ENCODE measurements around the gene UNC5B. TPM values are rescaled to one million over a fixed set of nuclear protein-coding genes. Genes with fewer than 3 reads are reported as not detected.

Gene UNC5B
- total RNA-seq, 1 experiment from 2014 or later, result 0.07 TPM

DNA sequence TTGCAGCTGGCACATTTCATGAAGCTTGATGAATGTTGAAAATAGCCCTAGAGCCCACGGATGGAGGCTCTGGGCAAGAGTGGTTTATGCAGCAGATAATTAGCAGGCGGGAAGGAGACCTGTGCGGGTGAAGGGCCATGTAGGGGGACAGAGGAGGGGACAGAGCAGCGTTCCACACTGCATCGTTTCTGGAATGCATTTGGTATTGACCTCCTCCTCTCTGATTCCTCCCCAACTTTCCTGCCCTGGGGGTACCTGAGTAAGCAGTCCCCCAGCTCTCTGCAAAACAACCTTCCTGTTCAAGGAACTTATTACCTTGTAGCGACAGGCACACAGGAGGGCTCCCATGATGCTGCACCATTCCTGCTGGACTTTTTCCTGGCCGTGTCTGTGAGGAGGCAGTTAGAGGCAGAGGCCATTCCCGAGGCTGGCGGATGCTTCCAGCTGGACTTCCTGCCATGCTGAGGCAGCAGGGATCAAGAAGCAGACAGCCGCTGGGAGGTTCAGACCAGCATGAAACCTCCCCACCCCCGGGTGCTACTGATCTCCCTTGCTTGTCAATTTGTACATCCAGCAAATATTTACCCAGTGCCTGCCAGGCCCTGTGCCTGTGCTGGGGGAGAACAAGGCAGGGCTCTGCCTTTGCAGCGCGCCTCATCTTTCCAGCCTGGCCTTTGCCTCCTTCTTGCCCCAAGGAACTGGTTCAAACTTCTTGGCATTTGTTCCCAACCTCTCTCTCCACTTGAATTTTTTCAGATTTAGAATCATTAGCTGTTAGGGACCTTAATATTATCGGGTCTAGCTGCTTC is 135.4 kb downstream of the UNC5B start:
- intact Hi-C loops (cut with micrococcal nuclease; ENCODE audit: unreplicated experiment), result no loop called here
- peaks cover 54% of the 10 kb centered on the region for H3K4me1 Mint-ChIP-seq (ENCODE audit: low read depth, unreplicated experiment)
- no TSS peak for BruUV-seq (replicated peaks)
- no peaks in the 10 kb centered on the region for H3K36me3 Mint-ChIP-seq (ENCODE audit: insufficient read depth, unreplicated experiment)
- no peaks in the 10 kb centered on the region for H3K9me3 Mint-ChIP-seq (ENCODE audit: low read depth, unreplicated experiment)
- DNase-seq, result no peak
- H3K27ac Mint-ChIP-seq (ENCODE audit: unreplicated experiment), result no peak overlapping the region
- TF ChIP-seq, protein P1, sequence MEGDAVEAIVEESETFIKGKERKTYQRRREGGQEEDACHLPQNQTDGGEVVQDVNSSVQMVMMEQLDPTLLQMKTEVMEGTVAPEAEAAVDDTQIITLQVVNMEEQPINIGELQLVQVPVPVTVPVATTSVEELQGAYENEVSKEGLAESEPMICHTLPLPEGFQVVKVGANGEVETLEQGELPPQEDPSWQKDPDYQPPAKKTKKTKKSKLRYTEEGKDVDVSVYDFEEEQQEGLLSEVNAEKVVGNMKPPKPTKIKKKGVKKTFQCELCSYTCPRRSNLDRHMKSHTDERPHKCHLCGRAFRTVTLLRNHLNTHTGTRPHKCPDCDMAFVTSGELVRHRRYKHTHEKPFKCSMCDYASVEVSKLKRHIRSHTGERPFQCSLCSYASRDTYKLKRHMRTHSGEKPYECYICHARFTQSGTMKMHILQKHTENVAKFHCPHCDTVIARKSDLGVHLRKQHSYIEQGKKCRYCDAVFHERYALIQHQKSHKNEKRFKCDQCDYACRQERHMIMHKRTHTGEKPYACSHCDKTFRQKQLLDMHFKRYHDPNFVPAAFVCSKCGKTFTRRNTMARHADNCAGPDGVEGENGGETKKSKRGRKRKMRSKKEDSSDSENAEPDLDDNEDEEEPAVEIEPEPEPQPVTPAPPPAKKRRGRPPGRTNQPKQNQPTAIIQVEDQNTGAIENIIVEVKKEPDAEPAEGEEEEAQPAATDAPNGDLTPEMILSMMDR (IDR thresholded peaks at IDR 0.05; ENCODE audit: unreplicated experiment), result no peak
- H3K4me3 Mint-ChIP-seq (ENCODE audit: low read depth, unreplicated experiment), result no peak overlapping the region
- CTCF ChIA-PET, result no interaction called here
- peaks cover 45% of the 10 kb centered on the region for H3K27me3 Mint-ChIP-seq (ENCODE audit: unreplicated experiment)

DNA sequence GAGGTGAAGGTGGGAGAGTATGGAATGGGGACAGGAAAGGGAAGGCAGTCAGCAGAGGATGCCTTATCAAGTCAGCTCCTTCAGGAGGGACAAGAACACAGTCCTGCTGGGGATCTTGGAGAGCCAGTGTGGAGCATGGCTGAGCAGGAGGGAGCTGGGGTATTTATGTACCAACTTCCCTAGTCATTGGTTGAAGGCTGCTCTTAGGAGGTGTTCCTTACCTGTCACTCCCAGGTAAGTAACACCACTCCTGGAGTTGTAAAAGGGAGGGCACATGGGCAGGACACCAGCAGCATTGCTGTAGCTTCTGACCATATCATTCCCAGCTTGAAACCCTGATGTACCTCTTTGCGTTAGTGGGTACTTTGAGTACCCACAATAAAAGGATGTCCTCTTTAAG is 136.5 kb downstream of the UNC5B start:
- CTCF ChIA-PET, result interaction anchor here (0.6 to 1.1 kb wide), 3 partner anchors 9 to 30 kb away, joined by 3 to 5 read pairs (median 3); partner anchors contain the start of gene SLC29A3
- Mint-ChIP-seq H3K4me3 (ENCODE audit: low read depth, unreplicated experiment) (no peak overlapping the region), H3K27ac (ENCODE audit: unreplicated experiment) (no peak overlapping the region)

DNA sequence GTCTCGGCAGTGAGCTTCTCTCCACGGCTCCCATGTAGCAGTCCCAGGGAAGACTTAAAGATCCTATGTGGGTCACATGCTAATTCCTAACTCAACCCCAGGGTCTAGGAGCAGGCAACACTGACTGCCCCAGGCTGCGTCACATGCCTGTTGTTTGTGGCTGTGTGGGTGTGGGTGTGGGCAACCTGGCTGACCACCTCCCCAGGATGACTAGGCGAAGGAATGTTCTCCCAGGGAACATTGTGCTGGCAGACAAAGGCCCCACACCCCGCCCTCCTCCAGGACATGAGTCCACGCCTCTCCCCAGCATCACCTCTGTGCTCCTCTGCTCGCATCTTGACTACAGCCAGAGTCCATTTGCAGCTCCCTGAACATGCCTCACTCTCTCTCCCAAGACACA is 137.0 kb downstream of the UNC5B start:
- BruUV-seq (replicated peaks), result no TSS peak
- TF ChIP-seq, protein P1 (IDR thresholded peaks at IDR 0.05; ENCODE audit: unreplicated experiment), result no peak
- intact Hi-C loops (cut with micrococcal nuclease; ENCODE audit: unreplicated experiment), result no loop called here
- Mint-ChIP-seq H3K4me3 (ENCODE audit: low read depth, unreplicated experiment) (no peak overlapping the region), H3K27ac (ENCODE audit: unreplicated experiment) (peak overlapping the region; percentile 46), H3K27me3 (ENCODE audit: unreplicated experiment) (peaks cover 45% of the 10 kb centered on the region), H3K9me3 (ENCODE audit: low read depth, unreplicated experiment) (no peaks in the 10 kb centered on the region), H3K4me1 (ENCODE audit: low read depth, unreplicated experiment) (peaks cover 38% of the 10 kb centered on the region), H3K36me3 (ENCODE audit: insufficient read depth, unreplicated experiment) (no peaks in the 10 kb centered on the region)
- no peak for DNase-seq
- CTCF ChIA-PET, result interaction anchor here (1.0 to 1.1 kb wide), 2 partner anchors 9 to 16 kb away, joined by 3 read pairs; no protein-coding TSS in a partner anchor

More for the DNA sequence above, 136.5 kb downstream of the UNC5B start:
- Mint-ChIP-seq H3K9me3 (ENCODE audit: low read depth, unreplicated experiment) (no peaks in the 10 kb centered on the region), H3K4me1 (ENCODE audit: low read depth, unreplicated experiment) (peaks cover 43% of the 10 kb centered on the region), H3K27me3 (ENCODE audit: unreplicated experiment) (peaks cover 45% of the 10 kb centered on the region), H3K36me3 (ENCODE audit: insufficient read depth, unreplicated experiment) (no peaks in the 10 kb centered on the region)
- TF ChIP-seq, protein P1 (IDR thresholded peaks at IDR 0.05; ENCODE audit: unreplicated experiment), result no peak
- no TSS peak for BruUV-seq (replicated peaks)
- no peak for DNase-seq
- intact Hi-C loops (cut with micrococcal nuclease; ENCODE audit: unreplicated experiment), result no loop called here

DNA sequence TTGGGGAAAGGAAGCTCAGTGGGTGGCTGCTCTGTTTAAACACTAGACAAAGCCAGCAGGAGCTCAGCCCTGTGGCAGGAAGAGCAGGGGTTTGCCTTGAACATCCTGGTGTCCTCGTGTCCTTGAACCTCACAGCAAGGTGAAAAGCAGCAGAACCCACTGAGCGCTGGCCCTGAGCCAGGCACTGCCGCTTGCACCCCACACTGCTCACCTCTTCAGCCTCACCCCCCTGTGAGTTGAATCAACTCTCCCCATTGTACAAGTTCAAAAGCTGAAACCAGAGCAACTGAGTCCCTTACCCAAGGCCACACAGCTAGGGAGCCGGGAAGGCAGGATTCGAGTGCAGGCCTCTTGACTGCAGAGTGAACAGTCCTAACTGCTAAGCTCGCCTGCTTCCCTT is 138.7 kb downstream of the UNC5B start:
- Mint-ChIP-seq H3K27me3 (ENCODE audit: unreplicated experiment) (peaks cover 33% of the 10 kb centered on the region), H3K4me3 (ENCODE audit: low read depth, unreplicated experiment) (no peak overlapping the region), H3K4me1 (ENCODE audit: low read depth, unreplicated experiment) (peaks cover 29% of the 10 kb centered on the region), H3K36me3 (ENCODE audit: insufficient read depth, unreplicated experiment) (no peaks in the 10 kb centered on the region), H3K9me3 (ENCODE audit: low read depth, unreplicated experiment) (no peaks in the 10 kb centered on the region), H3K27ac (ENCODE audit: unreplicated experiment) (no peak overlapping the region)
- intact Hi-C loops (cut with micrococcal nuclease; ENCODE audit: unreplicated experiment), result no loop called here
- DNase-seq, result no peak
- CTCF ChIA-PET, result no interaction called here
- TF ChIP-seq, protein P1 (IDR thresholded peaks at IDR 0.05; ENCODE audit: unreplicated experiment), result no peak
- no TSS peak for BruUV-seq (replicated peaks)
